Measurements from ENCODE around the gene BEST3. TPM values are rescaled to one million over a fixed set of nuclear protein-coding genes. Genes with fewer than 3 reads are reported as not detected.
"Not testable (repeated sequence)": the region's sequence is repeated elsewhere in the genome, so short reads cannot be mapped to it uniquely, and the experiment has no call there.

Gene BEST3
- total and polyA plus RNA-seq, 7 experiments from 2014 or later = not detected

DNA sequence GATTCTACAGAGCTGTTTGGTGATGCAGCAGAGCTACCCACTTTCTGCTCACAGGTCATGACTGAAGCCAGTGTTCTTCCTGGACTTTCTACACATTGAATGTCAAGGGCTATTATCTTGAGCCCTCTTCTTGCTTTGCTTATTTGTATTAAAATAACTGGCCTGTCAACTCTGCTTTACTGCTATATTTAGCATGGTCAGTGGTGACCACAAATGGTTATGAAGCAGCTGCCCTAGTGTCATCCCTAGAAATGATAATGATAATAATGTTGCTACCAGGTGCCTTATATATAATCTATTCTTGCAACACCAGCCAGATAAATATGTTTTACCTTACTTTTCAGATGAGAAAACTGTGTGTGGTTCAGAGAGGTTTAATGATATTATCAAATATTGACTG, 85.8 kb downstream of the BEST3 start:
- Mint-ChIP-seq H3K9me3 (no peaks in the 10 kb centered on the region), H3K4me1 (peaks cover 0 to 8% (median 0%) of the 10 kb centered on the region in 7 donors), H3K36me3 (no peaks in the 10 kb centered on the region), H3K27me3 (peaks cover 2 to 23% (median 16%) of the 10 kb centered on the region in 5 donors), H3K27ac (no peak overlapping the region), H3K4me3 (no peak overlapping the region)
- Histone ChIP-seq H3K4me1 (ENCODE audit: control insufficient read depth in 2 of 2, insufficient read depth in 2 of 2, low read length in 2 of 2) (no peaks in the 10 kb centered on the region), H3K4me3 (ENCODE audit: low read length) (no peak overlapping the region), H3K9me3 (ENCODE audit: control insufficient read depth in 2 of 3, low read length in 3 of 3) (no peaks in the 10 kb centered on the region), H3K36me3 (ENCODE audit: control insufficient read depth in 2 of 3, insufficient read depth in 3 of 3, low read length in 3 of 3) (no peaks in the 10 kb centered on the region), H3K27ac (ENCODE audit: low read depth, low read length) (no peak overlapping the region), H3K27me3 (ENCODE audit: control insufficient read depth in 2 of 2, insufficient read depth in 2 of 2, low read length in 2 of 2) (peaks cover 0 to 8% of the 10 kb centered on the region in 2 donors)
- POLR2A ChIA-PET = no interaction called here
- CTCF ChIA-PET = no interaction called here
- intact Hi-C loops (cut with micrococcal nuclease) = no loop called here
- ATAC-seq = no peak
- DNase-seq = no peak

DNA sequence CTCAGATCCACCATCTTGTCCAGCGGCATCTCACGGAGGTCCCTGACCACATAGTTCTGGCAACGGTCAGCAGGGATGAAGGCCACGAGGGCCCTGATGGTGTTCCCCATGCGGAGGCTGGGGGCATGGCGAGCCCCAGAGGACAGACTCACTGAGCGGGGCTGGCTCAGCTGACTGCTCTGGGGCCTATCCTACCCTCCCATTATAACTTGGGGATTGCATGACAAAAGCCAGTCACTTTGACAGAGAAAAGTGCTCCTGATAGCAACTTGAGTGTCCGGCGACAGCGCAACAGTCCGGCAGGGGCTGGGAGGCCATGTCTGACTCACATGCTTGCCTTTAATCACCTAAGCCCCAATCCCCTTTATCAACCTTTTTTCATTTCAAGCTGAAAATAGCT, 88.4 kb downstream of the BEST3 start, which contains the start of gene LRRC10:
LRRC10 (minus strand) TSS at position 179 of the 400 bp plus-strand sequence; CDS start at position 110, 69 bp downstream.
- Histone ChIP-seq H3K36me3 (ENCODE audit: control insufficient read depth in 2 of 3, insufficient read depth in 3 of 3, low read length in 3 of 3) (no peaks in the 10 kb centered on the region), H3K9me3 (ENCODE audit: control insufficient read depth in 2 of 3, low read length in 3 of 3) (no peaks in the 10 kb centered on the region), H3K4me3 (ENCODE audit: low read length) (no peak within 1 kb of the TSS), H3K4me1 (ENCODE audit: control insufficient read depth in 2 of 2, insufficient read depth in 2 of 2, low read length in 2 of 2) (no peaks in the 10 kb centered on the region), H3K27me3 (ENCODE audit: control insufficient read depth in 2 of 2, insufficient read depth in 2 of 2, low read length in 2 of 2) (peaks cover 0 to 8% of the 10 kb centered on the region in 2 donors), H3K27ac (ENCODE audit: low read depth, low read length) (no peak within 1 kb of the TSS)
- no peak within 1 kb of the TSS for H3K4me3 Mint-ChIP-seq
- H3K4me1 Mint-ChIP-seq = peaks cover 0 to 13% (median 0%) of the 10 kb centered on the region in 7 donors
- H3K9me3 Mint-ChIP-seq = no peaks in the 10 kb centered on the region
- peaks cover 0 to 13% (median 10%) of the 10 kb centered on the region in 5 donors for H3K27me3 Mint-ChIP-seq
- CTCF ChIA-PET = no interaction called here
- DNase-seq (no peak), ATAC-seq (no peak)
- POLR2A ChIA-PET = no interaction called here
- no peak within 1 kb of the TSS for H3K27ac Mint-ChIP-seq
- H3K36me3 Mint-ChIP-seq = no peaks in the 10 kb centered on the region
- intact Hi-C loops (cut with micrococcal nuclease) = no loop called here

DNA sequence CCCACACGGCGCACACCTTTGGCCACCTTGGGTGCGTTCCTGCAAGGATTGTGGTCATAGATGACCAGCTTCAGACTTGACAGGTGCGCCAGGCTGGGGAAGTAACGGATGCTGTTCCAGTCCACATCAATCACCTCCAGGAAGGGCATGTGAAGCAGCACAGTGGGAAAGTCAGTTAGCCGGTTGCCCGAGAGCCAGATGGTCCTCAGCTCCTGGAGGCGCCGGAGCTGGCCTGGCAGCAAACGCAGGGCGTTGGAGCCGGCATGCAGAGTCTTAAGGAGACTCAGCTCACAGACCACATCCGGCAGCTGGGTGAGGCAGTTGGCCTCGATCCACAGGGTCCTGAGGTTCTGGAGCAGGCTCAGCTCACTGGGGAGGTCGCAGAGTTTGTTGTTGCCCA, 89.0 kb downstream of the BEST3 start:
- H3K9me3 Mint-ChIP-seq = no peaks in the 10 kb centered on the region
- ChIA-PET POLR2A (no interaction called here), CTCF (interaction anchor here (0.6 kb wide), 1 partner anchor 212 kb away, joined by 4 read pairs; no protein-coding TSS in a partner anchor)
- peaks cover 0 to 13% (median 0%) of the 10 kb centered on the region in 7 donors for H3K4me1 Mint-ChIP-seq
- DNase-seq = no peak
- H3K4me1 ChIP-seq (ENCODE audit: control insufficient read depth in 2 of 2, insufficient read depth in 2 of 2, low read length in 2 of 2) = no peaks in the 10 kb centered on the region
- H3K9me3 ChIP-seq (ENCODE audit: control insufficient read depth in 2 of 3, low read length in 3 of 3) = no peaks in the 10 kb centered on the region
- ATAC-seq = no peak
- intact Hi-C loops (cut with micrococcal nuclease) = no loop called here
- H3K4me3 ChIP-seq (ENCODE audit: low read length) = no peak overlapping the region
- H3K4me3 Mint-ChIP-seq = no peak overlapping the region
- no peaks in the 10 kb centered on the region for H3K36me3 ChIP-seq (ENCODE audit: control insufficient read depth in 2 of 3, insufficient read depth in 3 of 3, low read length in 3 of 3)
- H3K27ac ChIP-seq (ENCODE audit: low read depth, low read length) = no peak overlapping the region
- H3K27me3 ChIP-seq (ENCODE audit: control insufficient read depth in 2 of 2, insufficient read depth in 2 of 2, low read length in 2 of 2) = peaks cover 0 to 8% of the 10 kb centered on the region in 2 donors
- peaks cover 0 to 10% (median 5%) of the 10 kb centered on the region in 5 donors for H3K27me3 Mint-ChIP-seq
- no peak overlapping the region for H3K27ac Mint-ChIP-seq
- H3K36me3 Mint-ChIP-seq = no peaks in the 10 kb centered on the region

DNA sequence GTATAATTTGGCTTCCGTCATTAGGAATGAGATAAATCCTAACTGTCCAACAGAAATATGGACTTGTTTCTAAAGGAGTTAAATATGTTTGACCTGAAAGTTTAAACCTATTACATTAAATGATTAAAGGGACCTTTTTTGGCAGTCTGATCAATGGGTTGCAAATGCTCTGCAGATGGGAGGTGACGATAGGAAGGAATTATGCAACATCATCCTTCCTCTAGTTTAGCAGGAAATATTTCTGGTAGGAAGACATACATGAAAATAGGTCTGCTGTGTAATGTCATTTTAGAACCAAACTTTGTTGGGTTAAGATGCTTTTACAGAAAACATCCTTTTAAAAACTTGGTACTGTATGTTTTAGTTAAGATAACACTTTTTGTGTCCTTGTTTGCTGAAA, 91.0 kb downstream of the BEST3 start:
- peaks cover 0 to 9% (median 0%) of the 10 kb centered on the region in 5 donors for H3K27me3 Mint-ChIP-seq
- no peaks in the 10 kb centered on the region for H3K36me3 ChIP-seq (ENCODE audit: control insufficient read depth in 2 of 3, insufficient read depth in 3 of 3, low read length in 3 of 3)
- peaks cover 0 to 5% (median 4%) of the 10 kb centered on the region in 5 donors for H3K36me3 Mint-ChIP-seq
- no peak overlapping the region for H3K27ac ChIP-seq (ENCODE audit: low read depth, low read length)
- intact Hi-C loops (cut with micrococcal nuclease) = no loop called here
- H3K4me1 ChIP-seq (ENCODE audit: control insufficient read depth in 2 of 2, insufficient read depth in 2 of 2, low read length in 2 of 2) = no peaks in the 10 kb centered on the region
- peak overlapping the region in 1 of 9 donors; percentile 28 for H3K27ac Mint-ChIP-seq
- H3K4me3 Mint-ChIP-seq = peak overlapping the region in 1 of 10 donors; percentile 47
- peaks cover 0 to 13% (median 0%) of the 10 kb centered on the region in 7 donors for H3K4me1 Mint-ChIP-seq
- CTCF ChIA-PET = no interaction called here
- ATAC-seq (no peak), DNase-seq (no peak)
- H3K27me3 ChIP-seq (ENCODE audit: control insufficient read depth in 2 of 2, insufficient read depth in 2 of 2, low read length in 2 of 2) = peaks cover 0 to 8% of the 10 kb centered on the region in 2 donors
- H3K9me3 ChIP-seq (ENCODE audit: control insufficient read depth in 2 of 3, low read length in 3 of 3) = no peaks in the 10 kb centered on the region
- H3K4me3 ChIP-seq (ENCODE audit: low read length) = no peak overlapping the region
- peaks cover 0 to 4% (median 0%) of the 10 kb centered on the region in 11 donors for H3K9me3 Mint-ChIP-seq
- POLR2A ChIA-PET = interaction anchor here (0.6 to 0.7 kb wide), 3 partner anchors 11 to 313 kb away, joined by 3 to 5 read pairs (median 4); no protein-coding TSS in a partner anchor

DNA sequence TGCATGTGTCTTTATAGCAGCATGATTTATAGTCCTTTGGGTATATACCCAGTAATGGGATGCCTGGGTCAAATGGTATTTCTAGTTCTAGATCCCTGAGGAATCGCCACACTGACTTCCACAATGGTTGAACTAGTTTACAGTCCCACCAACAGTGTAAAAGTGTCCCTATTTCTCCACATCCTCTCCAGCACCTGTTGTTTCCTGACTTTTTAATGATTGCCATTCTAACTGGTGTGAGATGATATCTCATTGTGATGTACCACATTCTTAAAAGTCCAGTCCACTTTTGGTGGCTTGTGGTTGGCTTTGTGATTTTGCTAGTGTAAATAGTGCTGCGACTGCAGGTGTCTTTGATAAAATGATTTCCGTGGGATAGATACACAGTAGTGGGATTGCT, 94.8 kb downstream of the BEST3 start:
- H3K4me3 ChIP-seq (ENCODE audit: low read length); H3K27me3 Mint-ChIP-seq; POLR2A ChIA-PET; H3K4me1 ChIP-seq (ENCODE audit: control insufficient read depth in 2 of 2, insufficient read depth in 2 of 2, low read length in 2 of 2); H3K27ac Mint-ChIP-seq; H3K27me3 ChIP-seq (ENCODE audit: control insufficient read depth in 2 of 2, insufficient read depth in 2 of 2, low read length in 2 of 2); intact Hi-C loops (cut with micrococcal nuclease); H3K27ac ChIP-seq (ENCODE audit: low read depth, low read length); CTCF ChIA-PET; H3K4me3 Mint-ChIP-seq; DNase-seq; H3K9me3 ChIP-seq (ENCODE audit: control insufficient read depth in 2 of 3, low read length in 3 of 3); H3K9me3 Mint-ChIP-seq; ATAC-seq: not testable (repeated sequence)
- Mint-ChIP-seq H3K4me1 (peaks cover 0 to 13% (median 0%) of the 10 kb centered on the region in 7 donors), H3K36me3 (peaks cover 11 to 37% (median 25%) of the 10 kb centered on the region in 5 donors)
- H3K36me3 ChIP-seq (ENCODE audit: control insufficient read depth in 2 of 3, insufficient read depth in 3 of 3, low read length in 3 of 3) = peaks cover 0 to 36% (median 17%) of the 10 kb centered on the region in 3 experiments

Other genes starting within 250 kb of the BEST3 start
- 10 to 100 TPM; 17.5 to 30.1 (median 24.0) TPM for gene FRS2, start 228.9 kb downstream of the BEST3 start, total RNA-seq
- 10 to 100 TPM; 11.0 to 14.9 TPM for gene FRS2, start 228.9 kb downstream of the BEST3 start, polyA plus RNA-seq
- gene CCT2, start 113.8 kb downstream of the BEST3 start, total RNA-seq = 100 to 1,000 TPM; 106 to 200 (median 157) TPM
- gene CCT2, start 113.8 kb downstream of the BEST3 start, polyA plus RNA-seq = 100 to 1,000 TPM; 140 to 156 TPM
- not detected for gene LRRC10, start 88.4 kb downstream of the BEST3 start, total RNA-seq
- not detected for gene LRRC10, start 88.4 kb downstream of the BEST3 start, polyA plus RNA-seq
- gene RAB3IP, start 39.6 kb upstream of the BEST3 start, total RNA-seq = 10 to 100 TPM; 23.5 to 29.7 (median 23.7) TPM
- gene RAB3IP, start 39.6 kb upstream of the BEST3 start, polyA plus RNA-seq = 10 to 100 TPM; 28.0 to 34.0 TPM
- gene MYRFL, start 125.9 kb upstream of the BEST3 start, total RNA-seq = under 1 TPM in 1 of 5 experiments, not detected in 4; 0.24 TPM
- not detected for gene MYRFL, start 125.9 kb upstream of the BEST3 start, polyA plus RNA-seq